ENCODE results near the gene IKBIP.

The IKBIP gene

GRCh38 chr12:98579835-98580234 lies 64.8 kb downstream of the IKBIP start:
- TF ChIP-seq CTCF (IDR thresholded peaks at IDR 0.05): no peak

GRCh38 chr12:98579347-98579746 lies 65.2 kb downstream of the IKBIP start:
- TF ChIP-seq CTCF (IDR thresholded peaks at IDR 0.05): no peak

DNA sequence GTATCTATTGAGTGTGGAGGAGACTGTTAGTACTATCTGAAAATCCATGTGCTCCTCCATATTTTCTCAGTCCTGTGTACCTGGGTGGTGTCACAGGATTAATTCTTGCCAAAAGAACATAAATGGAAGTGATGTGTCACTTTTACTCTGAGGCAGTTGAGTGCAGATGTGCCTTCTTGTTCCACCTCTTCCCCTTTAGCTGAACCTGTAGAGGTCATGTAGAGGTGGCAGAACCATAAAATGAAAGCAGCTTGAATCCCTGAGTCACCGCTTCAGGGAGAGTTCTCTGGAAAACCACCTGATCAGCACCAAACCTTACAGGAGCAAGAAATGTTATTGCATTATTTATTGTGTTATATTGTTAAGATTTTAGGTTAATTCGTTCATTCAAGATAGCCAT lies 65.8 kb downstream of the IKBIP start:
- TF ChIP-seq CTCF (IDR thresholded peaks at IDR 0.05): no peak

GRCh38 chr12:98578392-98578791 lies 66.2 kb downstream of the IKBIP start:
- TF ChIP-seq CTCF (IDR thresholded peaks at IDR 0.05): no peak

- no peak for TF ChIP-seq CTCF (IDR thresholded peaks at IDR 0.05)
Observed at GRCh38 chr12:98575013-98575412, 69.6 kb downstream of the IKBIP start.

Measured in LNCAP (cell line).